ENCODE measurements around the gene MAL. TPM values are rescaled to one million over a fixed set of nuclear protein-coding genes. Genes with fewer than 3 reads are reported as not detected.

MAL gene
- total and polyA plus RNA-seq, 2 of the 8 experiments (the other 6 are each of a cell fraction or from before 2014, with no cell fraction given), result not detected

- Histone ChIP-seq H3K4me3 (ENCODE audit: extremely low read depth in 1 of 4, insufficient read depth in 2 of 4, low read depth in 3 of 4, low read length in 4 of 4) (no peak overlapping the region), H3K27me3 (replicated peaks in 1 of 4; ENCODE audit: control insufficient read depth in 3 of 4, extremely low read depth in 1 of 4, insufficient read depth in 3 of 4, low read length in 3 of 4) (peaks cover 5 to 42% (median 33%) of the 10 kb centered on the region in 4 experiments), H2BK120ac (replicated peaks; ENCODE audit: low read depth, low read length) (no peak overlapping the region), H3K27ac (ENCODE audit: low read depth, low read length) (no peak overlapping the region), H2BK20ac (ENCODE audit: low read length) (no peak overlapping the region), H3K4ac (replicated peaks; ENCODE audit: insufficient read length, low read depth, low read length) (no peak overlapping the region), H2BK5ac (ENCODE audit: low read depth, low read length) (no peak overlapping the region), H3K56ac (replicated peaks; ENCODE audit: insufficient read length, low read depth, low read length) (no peak overlapping the region), H2AFZ (ENCODE audit: low read length) (no peak overlapping the region), H4K91ac (replicated peaks; ENCODE audit: insufficient read length, low read length) (no peak overlapping the region), H3K36me3 (ENCODE audit: control insufficient read depth in 2 of 4, insufficient read depth in 4 of 4, low read length in 3 of 4) (no peaks in the 10 kb centered on the region), H3K79me1 (ENCODE audit: low read depth, low read length) (no peaks in the 10 kb centered on the region), H2AK5ac (ENCODE audit: low read depth, low read length) (no peak overlapping the region), H2BK15ac (ENCODE audit: low read length) (no peak overlapping the region), H3K23me2 (ENCODE audit: low read depth, low read length) (no peaks in the 10 kb centered on the region), H3K4me1 (replicated peaks in 1 of 4; ENCODE audit: control insufficient read depth in 3 of 4, insufficient read depth in 4 of 4, low read length in 3 of 4) (peaks cover 0 to 7% (median 0%) of the 10 kb centered on the region in 4 experiments; a peak in 1 of 7 replicates), H3K79me2 (ENCODE audit: control insufficient read depth in 1 of 2, insufficient read depth in 2 of 2, low read length in 2 of 2) (no peaks in the 10 kb centered on the region), H3K4me2 (ENCODE audit: insufficient read depth in 1 of 2, low read depth in 2 of 2, low read length in 2 of 2) (peak overlapping the region in 1 of 2 experiments; percentile 70; a peak in 1 of 4 replicates), H3K9me3 (ENCODE audit: insufficient read depth in 2 of 2, low read depth in 1 of 2, low read length in 1 of 2) (peaks cover 36 to 91% of the 10 kb centered on the region in 2 experiments), H2BK12ac (ENCODE audit: low read depth, low read length) (no peak overlapping the region), H3K23ac (ENCODE audit: insufficient read length) (no peak overlapping the region), H4K20me1 (replicated peaks in 1 of 2; ENCODE audit: control insufficient read depth in 1 of 2, insufficient read depth in 2 of 2, low read length in 2 of 2) (no peaks in the 10 kb centered on the region), H4K5ac (ENCODE audit: insufficient read length, low read depth, low read length) (no peak overlapping the region), H3K9ac (replicated peaks in 1 of 4; ENCODE audit: extremely low read depth in 1 of 4, low read depth in 3 of 4, low read length in 3 of 4) (no peak overlapping the region), H3K18ac (ENCODE audit: extremely low read depth, low read length) (no peak overlapping the region), H4K8ac (ENCODE audit: extremely low read depth, insufficient read depth, low read length) (no peak overlapping the region; the same call in 1 of the 2 replicates), H3K14ac (ENCODE audit: insufficient read length) (no peak overlapping the region)
- 73% methylated on average over 7 of the region's 9 CpGs; no CpG with 5 or more reads in 1 of the 2 experiments for whole genome bisulfite sequencing, 2 experiments (ENCODE audit: extremely low coverage in 1 of 2, insufficient coverage in 1 of 2, insufficient read length in 1 of 2, insufficient replicate concordance in 2 of 2, low coverage in 1 of 2, low lambda C conversion rate in 2 of 2, missing lambda C conversion rate in 1 of 2)
- DNase-seq (ENCODE audit: low read depth in 1 of 2, low spot score in 2 of 2), result no peak
- CTCF ChIA-PET (ENCODE audit: partially characterized antibody), result no interaction called here
- no peak for TF ChIP-seq TAF7 (optimal IDR thresholded peaks at IDR 0.05; ENCODE audit: borderline replicate concordance, low read depth, low read length)
- TF ChIP-seq CHD1 (IDR thresholded peaks at IDR 0.05; ENCODE audit: low read depth, low read length), result no peak
- TF ChIP-seq CREB1 (IDR thresholded peaks at IDR 0.05), result no peak
- TF ChIP-seq EGR1 (IDR thresholded peaks at IDR 0.05; ENCODE audit: borderline replicate concordance, low read depth, low read length), result no peak
- no peak for FAIRE-seq
- POLR2A ChIA-PET (ENCODE audit: partially characterized antibody), result no interaction called here
Measured at GRCh38 chr2:95027369-95027720, 1.8 kb downstream of the MAL start.

All from H1 (cell line).